Raji (cell line): ENCODE data around the gene BCAS3.

Source experiments
- POLR2A ChIP-seq: IDR thresholded peaks from 2 replicates; pipeline ENCODE4 v1.6.1; 2011; ENCODE audit warnings: low read depth, low read length, control low read depth; ENCODE audit not compliant: insufficient read depth

The BCAS3 gene

GRCh38 chr17:61436995-61437704, 759.5 kb downstream of the BCAS3 start:
- TF ChIP-seq POLR2A, result no peak

DNA sequence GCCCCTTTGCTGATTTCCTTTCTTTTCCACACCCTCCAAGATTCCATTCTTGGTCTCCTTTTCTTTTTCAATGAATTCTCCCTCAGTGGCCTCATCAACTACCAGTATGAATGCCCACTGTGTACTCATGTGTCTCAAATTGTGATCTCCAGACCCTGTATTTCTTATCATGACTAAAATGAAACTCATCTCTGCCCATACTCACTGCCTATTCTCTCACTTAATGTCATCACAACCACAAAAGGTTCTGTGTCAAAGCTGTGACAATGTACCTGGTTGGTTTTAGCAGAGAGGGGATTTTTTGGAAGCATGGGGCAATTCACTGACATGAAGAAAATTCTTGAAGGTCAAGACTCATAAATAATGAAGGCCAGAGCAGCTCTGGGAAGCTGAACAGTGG, 763.0 kb downstream of the BCAS3 start:
- no peak for TF ChIP-seq POLR2A

- TF ChIP-seq POLR2A, result no peak
Observed at GRCh38 chr17:61442136-61442775, 764.6 kb downstream of the BCAS3 start.
